GM12875 (cell line): ENCODE measurements around the gene NRAP.

Source experiments
- H3K4me3 ChIP-seq: one replicate; pipeline ENCODE4 v1.5.1; 2011; ENCODE audit warnings: low read depth, low read length, control low read depth
- TF ChIP-seq, protein P1 (sequence below): IDR thresholded peaks from 2 replicates; pipeline ENCODE4 v1.5.1; 2011; ENCODE audit warnings: low read depth, mild to moderate bottlenecking, control low read depth, inconsistent platforms, low read length, moderate library complexity, borderline replicate concordance; ENCODE audit not compliant: insufficient read depth

Gene NRAP

DNA sequence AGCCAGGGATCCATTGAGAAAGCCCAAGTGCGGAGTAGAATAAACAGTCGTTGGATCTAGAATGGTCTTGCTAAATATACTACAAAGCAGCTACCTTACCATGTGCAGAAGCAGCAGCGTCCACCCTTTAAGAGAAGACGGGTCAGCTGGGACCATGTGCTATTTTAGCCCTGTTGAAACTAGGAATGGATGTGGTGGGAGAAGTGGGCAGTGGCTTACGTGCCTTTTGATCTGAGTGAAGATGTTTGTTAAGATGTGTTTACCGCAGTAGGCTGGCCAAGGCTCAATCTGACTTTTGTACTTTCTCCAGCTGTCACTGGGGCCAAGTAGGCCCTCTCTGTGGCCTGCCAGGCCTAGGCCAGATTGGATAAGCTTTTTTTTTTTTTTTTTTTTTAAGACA is 101.8 kb downstream of the NRAP start:
- no peak overlapping the region for H3K4me3 ChIP-seq
- TF ChIP-seq, protein P1, sequence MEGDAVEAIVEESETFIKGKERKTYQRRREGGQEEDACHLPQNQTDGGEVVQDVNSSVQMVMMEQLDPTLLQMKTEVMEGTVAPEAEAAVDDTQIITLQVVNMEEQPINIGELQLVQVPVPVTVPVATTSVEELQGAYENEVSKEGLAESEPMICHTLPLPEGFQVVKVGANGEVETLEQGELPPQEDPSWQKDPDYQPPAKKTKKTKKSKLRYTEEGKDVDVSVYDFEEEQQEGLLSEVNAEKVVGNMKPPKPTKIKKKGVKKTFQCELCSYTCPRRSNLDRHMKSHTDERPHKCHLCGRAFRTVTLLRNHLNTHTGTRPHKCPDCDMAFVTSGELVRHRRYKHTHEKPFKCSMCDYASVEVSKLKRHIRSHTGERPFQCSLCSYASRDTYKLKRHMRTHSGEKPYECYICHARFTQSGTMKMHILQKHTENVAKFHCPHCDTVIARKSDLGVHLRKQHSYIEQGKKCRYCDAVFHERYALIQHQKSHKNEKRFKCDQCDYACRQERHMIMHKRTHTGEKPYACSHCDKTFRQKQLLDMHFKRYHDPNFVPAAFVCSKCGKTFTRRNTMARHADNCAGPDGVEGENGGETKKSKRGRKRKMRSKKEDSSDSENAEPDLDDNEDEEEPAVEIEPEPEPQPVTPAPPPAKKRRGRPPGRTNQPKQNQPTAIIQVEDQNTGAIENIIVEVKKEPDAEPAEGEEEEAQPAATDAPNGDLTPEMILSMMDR = no peak

DNA sequence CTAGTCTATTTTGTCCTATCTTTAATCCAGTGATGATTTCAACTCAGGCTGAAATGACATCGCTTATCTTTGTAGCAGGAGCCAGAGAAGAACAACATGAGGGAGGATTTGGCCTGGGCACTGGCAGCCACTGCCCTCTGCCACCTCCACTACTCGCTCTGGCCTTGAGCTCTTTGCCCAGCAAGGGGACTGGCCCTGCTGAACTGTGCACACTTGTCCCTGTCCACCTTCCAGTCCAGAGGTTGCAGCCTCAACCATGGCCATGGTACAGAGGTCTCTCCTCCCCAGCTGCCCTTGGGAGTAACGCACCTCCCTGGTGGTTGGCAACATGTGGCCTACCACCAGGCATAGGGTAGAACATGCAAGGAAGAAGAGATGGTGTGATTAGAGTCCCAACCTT is 102.6 kb downstream of the NRAP start:
- TF ChIP-seq, protein P1 = no peak

DNA sequence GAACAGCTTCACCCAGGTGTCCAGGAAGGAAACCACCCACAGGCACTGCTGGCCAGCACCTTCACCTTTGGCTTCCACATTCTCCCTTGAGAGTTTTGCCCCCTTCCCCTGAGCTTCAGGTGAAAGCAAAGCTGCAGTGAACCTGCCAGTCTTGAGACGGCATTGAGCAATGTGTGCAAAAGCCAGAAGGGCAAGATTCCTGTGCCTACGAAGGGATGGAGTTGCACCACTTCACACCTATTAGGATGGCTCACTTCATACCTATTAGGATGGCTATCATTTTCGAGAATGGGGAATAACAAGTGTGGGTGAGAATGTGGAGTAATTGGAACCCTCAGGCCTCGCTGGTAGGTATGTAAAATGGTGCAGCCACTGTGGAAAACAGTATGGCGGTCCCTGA is 103.8 kb downstream of the NRAP start:
- TF ChIP-seq, protein P1 = no peak
- no peak overlapping the region for H3K4me3 ChIP-seq

More for the DNA sequence above, 102.6 kb downstream of the NRAP start:
- H3K4me3 ChIP-seq = no peak overlapping the region

DNA sequence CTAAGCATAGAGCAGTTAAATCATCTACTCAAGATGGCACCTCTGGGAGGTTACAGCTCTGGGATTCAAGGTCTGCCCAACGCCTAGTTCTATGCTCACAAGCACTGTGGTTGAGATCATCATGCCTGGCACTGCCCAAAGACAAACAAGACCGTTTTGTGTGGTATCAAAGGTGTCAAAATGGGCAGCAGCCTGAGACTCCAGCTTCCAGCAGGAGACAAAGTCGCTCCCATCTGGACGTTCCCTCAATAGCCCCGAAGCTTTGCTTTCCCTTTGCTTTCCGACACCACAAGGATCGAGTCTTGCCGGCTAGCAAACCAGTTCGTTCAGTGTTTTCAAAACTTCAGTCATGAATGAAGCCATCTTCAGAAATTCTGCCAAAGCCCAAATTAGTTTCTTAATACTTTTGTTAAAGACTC is 105.9 kb downstream of the NRAP start:
- no peak overlapping the region for H3K4me3 ChIP-seq
- TF ChIP-seq, protein P1 = no peak

DNA sequence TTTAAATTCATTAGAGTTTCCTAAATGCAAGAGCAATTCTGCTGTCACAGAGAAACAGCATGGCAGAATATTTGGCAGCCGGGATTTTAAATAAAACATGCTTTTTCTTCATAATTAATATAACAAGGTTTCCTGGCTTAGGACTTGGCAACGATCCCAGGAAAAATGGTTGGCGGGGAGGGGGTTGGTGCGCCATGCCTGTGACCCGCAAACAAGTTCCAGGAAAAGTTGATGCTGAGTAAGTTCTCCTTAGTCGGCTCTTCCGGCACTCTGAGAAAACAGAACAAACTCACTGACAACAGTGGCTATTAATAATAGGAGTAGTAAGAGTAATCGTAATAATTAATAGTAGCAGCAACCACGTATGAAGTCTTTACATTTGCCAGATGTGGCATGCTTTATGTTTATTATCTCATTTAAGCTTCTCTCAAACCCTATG is 106.4 kb downstream of the NRAP start:
- H3K4me3 ChIP-seq = no peak overlapping the region
- TF ChIP-seq, protein P1 = no peak

DNA sequence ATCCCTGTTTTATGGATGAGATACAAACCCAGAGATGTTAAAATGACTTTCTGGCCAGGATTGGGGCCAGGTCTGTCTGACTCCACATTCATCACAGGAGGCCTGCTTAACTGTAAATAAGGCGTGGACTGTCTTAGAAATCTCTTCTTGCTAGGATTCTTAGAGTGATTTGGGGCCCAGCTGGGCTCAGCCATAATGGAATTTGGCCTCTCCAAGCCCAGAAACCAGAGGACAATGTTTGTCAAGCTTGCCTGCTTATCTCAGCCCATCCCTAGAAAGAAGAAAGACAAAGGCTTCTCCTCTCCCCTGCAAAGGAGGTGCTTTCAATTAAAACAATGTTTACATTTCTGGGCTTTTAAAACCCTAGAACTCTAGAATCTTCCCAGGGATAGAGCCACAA is 108.1 kb downstream of the NRAP start:
- H3K4me3 ChIP-seq = no peak overlapping the region
- TF ChIP-seq, protein P1 = no peak

DNA sequence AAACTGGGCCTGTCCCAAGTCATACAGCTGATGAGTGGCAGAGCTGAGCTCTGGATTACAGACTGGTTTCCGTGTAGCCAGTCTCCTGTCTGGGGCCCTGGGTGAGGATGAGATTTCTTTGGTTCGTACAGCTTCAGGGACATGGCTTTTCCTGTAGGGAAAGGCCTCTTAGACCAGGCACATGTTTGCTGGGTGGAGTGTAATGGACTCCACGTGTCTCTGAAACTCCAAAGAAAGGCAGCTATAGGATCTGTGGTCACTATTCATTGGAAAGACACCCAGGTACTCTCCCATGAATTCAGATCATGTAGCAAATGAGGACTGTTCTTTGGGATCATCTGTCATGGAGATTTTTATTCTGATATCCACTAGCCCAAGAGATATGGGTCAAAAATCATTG is 108.6 kb downstream of the NRAP start:
- H3K4me3 ChIP-seq = no peak overlapping the region
- TF ChIP-seq, protein P1 = no peak
